GM19035 (cell line): Measurements from ENCODE around the gene SH3YL1.

Experiments used
- ATAC-seq: cut with Tn5 transposase; IDR thresholded peaks from one replicate; pipeline ENCODE4 v1.9.1; 2021; ENCODE audit not compliant: unreplicated experiment

SH3YL1 gene

GRCh38 chr2:258933-259332 is 4.9 kb downstream of the SH3YL1 start:
- ATAC-seq: no peak

- ATAC-seq: no peak
Observed at GRCh38 chr2:257842-258241, 6.0 kb downstream of the SH3YL1 start.

- no peak for ATAC-seq
Observed at GRCh38 chr2:257429-257828, 6.4 kb downstream of the SH3YL1 start.

- ATAC-seq: no peak
Observed at GRCh38 chr2:256094-256493, 7.7 kb downstream of the SH3YL1 start.

GRCh38 chr2:255195-255594 is 8.6 kb downstream of the SH3YL1 start:
- no peak for ATAC-seq

GRCh38 chr2:254241-254640 is 9.6 kb downstream of the SH3YL1 start:
- ATAC-seq: no peak

- no peak for ATAC-seq
Observed at GRCh38 chr2:253202-253638, 10.6 kb downstream of the SH3YL1 start.

- no peak for ATAC-seq
Observed at GRCh38 chr2:252001-252602, 11.7 kb downstream of the SH3YL1 start.

GRCh38 chr2:249538-250042 is 14.2 kb downstream of the SH3YL1 start:
- ATAC-seq: no peak

- no peak for ATAC-seq
Observed at GRCh38 chr2:248724-249123, 15.1 kb downstream of the SH3YL1 start.

GRCh38 chr2:246489-247144 is 17.2 kb downstream of the SH3YL1 start:
- no peak for ATAC-seq

- ATAC-seq: no peak
Observed at GRCh38 chr2:244547-244946, 19.3 kb downstream of the SH3YL1 start.

- no peak for ATAC-seq
Observed at GRCh38 chr2:238869-239268, 25.0 kb downstream of the SH3YL1 start.

GRCh38 chr2:238431-238830 is 25.4 kb downstream of the SH3YL1 start:
- no peak for ATAC-seq

- ATAC-seq: no peak
Observed at GRCh38 chr2:237878-238277, 26.0 kb downstream of the SH3YL1 start.

GRCh38 chr2:236993-237539 is 26.8 kb downstream of the SH3YL1 start:
- no peak for ATAC-seq

- no peak for ATAC-seq
Observed at GRCh38 chr2:234421-234820, 29.4 kb downstream of the SH3YL1 start.

- ATAC-seq: no peak
Observed at GRCh38 chr2:233030-233429, 30.8 kb downstream of the SH3YL1 start.

GRCh38 chr2:231521-232185 is 32.2 kb downstream of the SH3YL1 start:
- no peak for ATAC-seq

GRCh38 chr2:228518-229278 is 35.1 kb downstream of the SH3YL1 start:
- ATAC-seq: no peak

- ATAC-seq: no peak
Observed at GRCh38 chr2:228115-228514, 35.7 kb downstream of the SH3YL1 start.
